Osteoblast (primary cell): ENCODE measurements around the gene OAS1. TPM values are rescaled to one million over a fixed set of nuclear protein-coding genes. Genes with fewer than 3 reads are reported as not detected.

ENCODE experiments used
- DNase-seq: peaks from one replicate; pipeline ENCODE4 v3.0.0; 2011; ENCODE audit warnings: low spot score, mixed read lengths; ENCODE audit not compliant: insufficient read length; ENCODE audit errors: missing footprints
- H2AFZ ChIP-seq: 2 replicates; pipeline ENCODE4 v1.6.0; 2011; ENCODE audit warnings: mild to moderate bottlenecking, low read length
- H3K27ac ChIP-seq: 2 replicates; pipeline ENCODE4 v1.5.1; 2011; ENCODE audit warnings: mild to moderate bottlenecking, low read depth, low read length, moderate library complexity
- H3K27me3 ChIP-seq: 2 replicates; pipeline ENCODE4 v1.6.0; 2012; ENCODE audit warnings: mild to moderate bottlenecking, control low read depth, inconsistent platforms, low read length, moderate library complexity; ENCODE audit not compliant: insufficient read depth
- H3K36me3 ChIP-seq: 2 replicates; pipeline ENCODE4 v1.5.1; 2011; ENCODE audit warnings: mild to moderate bottlenecking, low read length, control low read depth, moderate library complexity; ENCODE audit not compliant: insufficient read depth
- H3K4me1 ChIP-seq: 2 replicates; pipeline ENCODE4 v1.5.1; 2011; ENCODE audit warnings: mild to moderate bottlenecking, low read length, control low read depth, moderate library complexity; ENCODE audit not compliant: insufficient read depth
- H3K4me2 ChIP-seq: 2 replicates; pipeline ENCODE4 v1.6.0; 2011; ENCODE audit warnings: mild to moderate bottlenecking, low read length; ENCODE audit not compliant: insufficient read depth
- H3K4me3 ChIP-seq: fragments of 200-600 bp; sonication (generic); 3 replicates; pipeline ENCODE4 v1.5.1; 2012; ENCODE audit warnings: mild to moderate bottlenecking, low read length, inconsistent platforms; ENCODE audit not compliant: insufficient read depth
- H3K79me2 ChIP-seq: 2 replicates; pipeline ENCODE4 v1.6.0; 2012; ENCODE audit warnings: mild to moderate bottlenecking, low read length, control low read depth, inconsistent platforms; ENCODE audit not compliant: insufficient read depth
- H3K9me3 ChIP-seq: 2 replicates; pipeline ENCODE4 v1.5.1; 2011; ENCODE audit warnings: low read depth, low read length, control low read depth
- H4K20me1 ChIP-seq: 2 replicates; pipeline ENCODE4 v1.6.0; 2012; ENCODE audit warnings: mild to moderate bottlenecking, low read length, control low read depth; ENCODE audit not compliant: insufficient read depth
- CTCF ChIP-seq: IDR thresholded peaks from 2 replicates; pipeline ENCODE4 v1.5.1; 2011; ENCODE audit warnings: mild to moderate bottlenecking, low read depth, low read length, moderate library complexity; ENCODE audit errors: extremely low read depth
- total RNA-seq: library from RNA; depleted of rRNA; stranded (reverse); fragments of >200 nt; gene quantifications from 2 replicates; pipeline ENCODE4 v1.2.3, GENCODE V29; 2012

The OAS1 gene
- total RNA-seq, 1 donor = 3.6 TPM

GRCh38 chr12:112862636-112863290 is 44.0 kb upstream of the OAS1 start:
- DNase-seq = no peak
- H2AFZ ChIP-seq = no peak overlapping the region
- TF ChIP-seq CTCF = no peak
- no peak overlapping the region for H3K4me3 ChIP-seq
- H3K4me1 ChIP-seq = no peaks in the 10 kb centered on the region
- no peak overlapping the region for H3K27ac ChIP-seq
- H4K20me1 ChIP-seq = no peaks in the 10 kb centered on the region
- H3K4me2 ChIP-seq = no peak overlapping the region
- peaks cover 9% of the 10 kb centered on the region for H3K27me3 ChIP-seq
- no peaks in the 10 kb centered on the region for H3K79me2 ChIP-seq
- no peaks in the 10 kb centered on the region for H3K36me3 ChIP-seq
- no peaks in the 10 kb centered on the region for H3K9me3 ChIP-seq

GRCh38 chr12:112868459-112869041 is 38.2 kb upstream of the OAS1 start:
- H2AFZ ChIP-seq = no peak overlapping the region
- no peak overlapping the region for H3K4me2 ChIP-seq
- H3K9me3 ChIP-seq = no peaks in the 10 kb centered on the region
- no peaks in the 10 kb centered on the region for H3K79me2 ChIP-seq
- H3K27ac ChIP-seq = no peak overlapping the region
- no peak overlapping the region for H3K4me3 ChIP-seq
- DNase-seq = no peak
- TF ChIP-seq CTCF = no peak
- H3K36me3 ChIP-seq = no peaks in the 10 kb centered on the region
- no peaks in the 10 kb centered on the region for H4K20me1 ChIP-seq
- H3K4me1 ChIP-seq = no peaks in the 10 kb centered on the region
- H3K27me3 ChIP-seq = peaks cover 19% of the 10 kb centered on the region

- Histone ChIP-seq H3K27me3 (peaks cover 21% of the 10 kb centered on the region), H3K27ac (no peak overlapping the region), H2AFZ (no peak overlapping the region), H3K36me3 (no peaks in the 10 kb centered on the region), H3K79me2 (no peaks in the 10 kb centered on the region), H3K4me3 (no peak overlapping the region), H3K9me3 (no peaks in the 10 kb centered on the region), H3K4me2 (no peak overlapping the region), H3K4me1 (no peaks in the 10 kb centered on the region), H4K20me1 (no peaks in the 10 kb centered on the region)
- DNase-seq = no peak
- no peak for TF ChIP-seq CTCF
Measured at GRCh38 chr12:112869091-112869490, 37.7 kb upstream of the OAS1 start.

GRCh38 chr12:112869778-112870177 is 37.0 kb upstream of the OAS1 start:
- DNase-seq = no peak
- H3K9me3 ChIP-seq = no peaks in the 10 kb centered on the region
- H3K4me3 ChIP-seq = no peak overlapping the region
- no peaks in the 10 kb centered on the region for H4K20me1 ChIP-seq
- no peaks in the 10 kb centered on the region for H3K79me2 ChIP-seq
- no peaks in the 10 kb centered on the region for H3K4me1 ChIP-seq
- H2AFZ ChIP-seq = no peak overlapping the region
- H3K27me3 ChIP-seq = peaks cover 21% of the 10 kb centered on the region
- H3K4me2 ChIP-seq = no peak overlapping the region
- no peak for TF ChIP-seq CTCF
- H3K36me3 ChIP-seq = no peaks in the 10 kb centered on the region
- no peak overlapping the region for H3K27ac ChIP-seq
